Measurements from ENCODE around the gene C15orf39.

C15orf39 gene

GRCh38 chr15:75167588-75168350 lies 33.9 kb upstream of the C15orf39 start:
- no peak overlapping the region for H3K4me3 ChIP-seq (ENCODE audit: low read depth, low read length)
- DNase-seq (ENCODE audit: low read depth): peak; percentile 70
- no peak for TF ChIP-seq CTCF (conservative IDR thresholded peaks at IDR 0.05; ENCODE audit: low read depth, low read length)

- TF ChIP-seq CTCF (conservative IDR thresholded peaks at IDR 0.05; ENCODE audit: low read depth, low read length): no peak
- no peak overlapping the region for H3K4me3 ChIP-seq (ENCODE audit: low read depth, low read length)
- no peak for DNase-seq (ENCODE audit: low read depth)
Observed at GRCh38 chr15:75168374-75168773, 33.3 kb upstream of the C15orf39 start.

GRCh38 chr15:75170203-75170602 lies 31.5 kb upstream of the C15orf39 start:
- no peak for TF ChIP-seq CTCF (conservative IDR thresholded peaks at IDR 0.05; ENCODE audit: low read depth, low read length)
- DNase-seq (ENCODE audit: low read depth): no peak
- H3K4me3 ChIP-seq (ENCODE audit: low read depth, low read length): no peak overlapping the region

GRCh38 chr15:75170711-75171341 lies 30.9 kb upstream of the C15orf39 start:
- H3K4me3 ChIP-seq (ENCODE audit: low read depth, low read length): no peak overlapping the region
- TF ChIP-seq CTCF (conservative IDR thresholded peaks at IDR 0.05; ENCODE audit: low read depth, low read length): no peak
- DNase-seq (ENCODE audit: low read depth): no peak

GRCh38 chr15:75171408-75171807 lies 30.3 kb upstream of the C15orf39 start:
- TF ChIP-seq CTCF (conservative IDR thresholded peaks at IDR 0.05; ENCODE audit: low read depth, low read length): no peak
- DNase-seq (ENCODE audit: low read depth): peak; percentile 80
- H3K4me3 ChIP-seq (ENCODE audit: low read depth, low read length): no peak overlapping the region

- DNase-seq (ENCODE audit: low read depth): peak; percentile 22
- TF ChIP-seq CTCF (conservative IDR thresholded peaks at IDR 0.05; ENCODE audit: low read depth, low read length): no peak
- no peak overlapping the region for H3K4me3 ChIP-seq (ENCODE audit: low read depth, low read length)
Observed at GRCh38 chr15:75172284-75172820, 29.3 kb upstream of the C15orf39 start.
